SK-N-SH (cell line): ENCODE measurements around the gene ATRAID. TPM values are rescaled to one million over a fixed set of nuclear protein-coding genes. Genes with fewer than 3 reads are reported as not detected.

Experiments
- CTCF ChIA-PET: fragments of 300-600, 350-600 bp; formaldehyde crosslinking; extraction: SDS; loops from one replicate; lab custom pipeline; 2021; lab: Yijun Ruan, JAX
- POLR2A ChIA-PET: fragments of 350-600 bp; sonication (Branson Sonifier 250); formaldehyde crosslinking; extraction: SDS; loops from one replicate; lab custom pipeline; 2020; ENCODE audit warnings: antibody characterized with exemption, inconsistent platforms; lab: Yijun Ruan, JAX
- DNase-seq: peaks from one replicate; pipeline ENCODE4 v3.0.0; 2012
- H2AFZ ChIP-seq: fragments of 200-600 bp; sonication (generic); 2 replicates; pipeline ENCODE4 v1.8.1; 2016; ENCODE audit warnings: antibody characterized with exemption, mild to moderate bottlenecking, low read depth
- H3F3A ChIP-seq: fragments of 200-600 bp; sonication (generic); replicated peaks from 2 replicates; pipeline ENCODE3; 2016; ENCODE audit warnings: antibody characterized with exemption, mild to moderate bottlenecking; ENCODE audit not compliant: insufficient read depth
- H3K27ac ChIP-seq, 2 experiments: fragments of 200-500 bp in 1 of 2; fragments of 200-600 bp in 1 of 2; sonication (Bioruptor generic) in 1 of 2; sonication (generic), shearing (Covaris generic) in 1 of 2; 2 replicates each; pipeline versions ENCODE4 v1.5.1 to v1.6.1; 2014 to 2016; ENCODE audit warnings: low read depth in 2 of 2, inconsistent platforms in 1 of 2, low read length in 1 of 2, mild to moderate bottlenecking in 1 of 2, mixed read lengths in 1 of 2
- H3K27me3 ChIP-seq: fragments of 200-600 bp; sonication (generic), shearing (Covaris generic); 2 replicates; pipeline ENCODE4 v1.6.1; 2016; ENCODE audit warnings: mixed run types; ENCODE audit not compliant: insufficient read depth
- H3K36me3 ChIP-seq, 2 experiments: fragments of 200-500 bp in 1 of 2; fragments of 200-600 bp in 1 of 2; sonication (Bioruptor generic) in 1 of 2; sonication (generic) in 1 of 2; replicated peaks in 1 of 2; 2 replicates each; pipeline versions ENCODE3 to v1.5.1; 2014 to 2016; ENCODE audit warnings: low read length in 1 of 2, mild to moderate bottlenecking in 1 of 2; ENCODE audit not compliant: insufficient read depth in 2 of 2, control insufficient read depth in 1 of 2
- H3K4me1 ChIP-seq, 2 experiments: fragments of 200-500 bp in 1 of 2; fragments of 200-600 bp in 1 of 2; sonication (Bioruptor generic) in 1 of 2; sonication (generic), shearing (Covaris generic) in 1 of 2; 2 replicates each; pipeline versions ENCODE4 v1.5.1 to v1.6.1; 2014 to 2016; ENCODE audit warnings: low read depth in 1 of 2, low read length in 1 of 2, mixed run types in 1 of 2; ENCODE audit not compliant: insufficient read depth in 2 of 2, control insufficient read depth in 1 of 2
- H3K4me2 ChIP-seq: fragments of 200-600 bp; sonication (generic), shearing (Covaris generic); 2 replicates; pipeline ENCODE4 v1.6.1; 2017; ENCODE audit warnings: mixed run types
- H3K4me3 ChIP-seq, 2 experiments: fragments of 200-500 bp in 1 of 2; fragments of 200-600 bp in 1 of 2; sonication (Bioruptor generic) in 1 of 2; sonication (generic), shearing (Covaris generic) in 1 of 2; 2 replicates each; pipeline versions ENCODE4 v1.5.1 to v1.8.1; 2014 to 2016; ENCODE audit warnings: low read depth in 2 of 2, inconsistent platforms in 1 of 2, low read length in 1 of 2, mild to moderate bottlenecking in 1 of 2, mixed read lengths in 1 of 2, moderate library complexity in 1 of 2
- H3K79me2 ChIP-seq: fragments of 200-600 bp; sonication (generic); 2 replicates; pipeline ENCODE4 v1.8.1; 2017; ENCODE audit warnings: mild to moderate bottlenecking; ENCODE audit not compliant: insufficient read depth
- H3K9ac ChIP-seq: fragments of 200-600 bp; sonication (generic); 2 replicates; pipeline ENCODE4 v1.6.1; 2017; ENCODE audit warnings: mixed run types
- H3K9me2 ChIP-seq: fragments of 200-600 bp; sonication (generic); 2 replicates; pipeline ENCODE4 v1.6.1; 2017; ENCODE audit warnings: mixed run types
- H3K9me3 ChIP-seq: fragments of 200-600 bp; sonication (generic); 2 replicates; pipeline ENCODE4 v1.6.1; 2017; ENCODE audit warnings: mixed run types, mild to moderate bottlenecking, moderate library complexity
- H4K20me1 ChIP-seq: fragments of 200-600 bp; sonication (generic); 2 replicates; pipeline ENCODE4 v1.6.1; 2017; ENCODE audit warnings: mild to moderate bottlenecking, mixed run types; ENCODE audit not compliant: insufficient read depth
- EZH2phosphoT487 ChIP-seq: fragments of 200-600 bp; sonication (generic); IDR thresholded peaks from 2 replicates; pipeline ENCODE4 v1.6.1; 2017; ENCODE audit warnings: low read depth, mixed run types, mild to moderate bottlenecking, antibody characterized with exemption, moderate library complexity, borderline replicate concordance
- FOXJ3 ChIP-seq: sonication (generic); formaldehyde crosslinking; IDR thresholded peaks from 2 replicates; pipeline ENCODE4 v1.5.1; 2020; ENCODE audit warnings: mild to moderate bottlenecking, missing genetic modification reagents
- FOXM1 ChIP-seq: IDR thresholded peaks from 2 replicates; pipeline ENCODE4 v1.4.0; 2012; ENCODE audit warnings: low read depth, mild to moderate bottlenecking
- JUND ChIP-seq: IDR thresholded peaks from 2 replicates; pipeline ENCODE4 v1.4.0; 2012
- MAX ChIP-seq: IDR thresholded peaks from 2 replicates; pipeline ENCODE4 v1.4.0; 2012; ENCODE audit warnings: low read depth
- MEF2A ChIP-seq: IDR thresholded peaks from 2 replicates; pipeline ENCODE4 v1.4.0; 2012; ENCODE audit warnings: low read depth, borderline replicate concordance
- MXI1 ChIP-seq: IDR thresholded peaks from 2 replicates; pipeline ENCODE4 v1.6.1; 2012; ENCODE audit warnings: mild to moderate bottlenecking, low read depth, low read length, improper control_type of control experiment
- NRF1 ChIP-seq: IDR thresholded peaks from 2 replicates; pipeline ENCODE4 v1.6.1; 2012; ENCODE audit warnings: low read depth, mild to moderate bottlenecking, low read length
- POLR2AphosphoS5 ChIP-seq: IDR thresholded peaks from 2 replicates; pipeline ENCODE4 v1.6.1; 2012; ENCODE audit warnings: low read depth, low read length
- RCOR1 ChIP-seq: fragments of 150-350 bp; IDR thresholded peaks from 2 replicates; pipeline ENCODE4 v1.6.1; 2017; ENCODE audit warnings: antibody characterized with exemption, low read length
- RFX5 ChIP-seq: IDR thresholded peaks from 2 replicates; pipeline ENCODE4 v1.6.1; 2012; ENCODE audit warnings: mild to moderate bottlenecking, improper control_type of control experiment, low read length
- SIN3A ChIP-seq: IDR thresholded peaks from 2 replicates; pipeline ENCODE4 v1.6.1; 2012; ENCODE audit warnings: low read depth, mild to moderate bottlenecking, low read length, moderate library complexity, borderline replicate concordance
- SMC3 ChIP-seq: IDR thresholded peaks from 2 replicates; pipeline ENCODE4 v1.6.1; 2012; ENCODE audit warnings: low read depth, low read length, improper control_type of control experiment
- TAF1 ChIP-seq: IDR thresholded peaks from 2 replicates; pipeline ENCODE4 v1.6.1; 2012; ENCODE audit warnings: low read depth, mild to moderate bottlenecking, low read length, moderate library complexity, borderline replicate concordance
- TEAD4 ChIP-seq: IDR thresholded peaks from 2 replicates; pipeline ENCODE4 v1.4.0; 2012; ENCODE audit warnings: mild to moderate bottlenecking, borderline replicate concordance; ENCODE audit not compliant: insufficient read depth
- polyA plus RNA-seq, 3 experiments: library from polyadenylated mRNA; depleted of rRNA; stranded (reverse); fragments of >200 nt; gene quantifications; 2 replicates each; pipeline ENCODE4 v1.2.3, GENCODE V29; 2012
- TF ChIP-seq, protein P1 (sequence below): fragments of 200-600 bp; sonication (generic); IDR thresholded peaks from 2 replicates; pipeline ENCODE4 v1.6.1; 2017; ENCODE audit warnings: antibody characterized with exemption, mild to moderate bottlenecking, moderate library complexity

Gene ATRAID
- polyA plus RNA-seq, 1 of the 3 experiments (the other 2 are of a cell fraction): 289 TPM

DNA sequence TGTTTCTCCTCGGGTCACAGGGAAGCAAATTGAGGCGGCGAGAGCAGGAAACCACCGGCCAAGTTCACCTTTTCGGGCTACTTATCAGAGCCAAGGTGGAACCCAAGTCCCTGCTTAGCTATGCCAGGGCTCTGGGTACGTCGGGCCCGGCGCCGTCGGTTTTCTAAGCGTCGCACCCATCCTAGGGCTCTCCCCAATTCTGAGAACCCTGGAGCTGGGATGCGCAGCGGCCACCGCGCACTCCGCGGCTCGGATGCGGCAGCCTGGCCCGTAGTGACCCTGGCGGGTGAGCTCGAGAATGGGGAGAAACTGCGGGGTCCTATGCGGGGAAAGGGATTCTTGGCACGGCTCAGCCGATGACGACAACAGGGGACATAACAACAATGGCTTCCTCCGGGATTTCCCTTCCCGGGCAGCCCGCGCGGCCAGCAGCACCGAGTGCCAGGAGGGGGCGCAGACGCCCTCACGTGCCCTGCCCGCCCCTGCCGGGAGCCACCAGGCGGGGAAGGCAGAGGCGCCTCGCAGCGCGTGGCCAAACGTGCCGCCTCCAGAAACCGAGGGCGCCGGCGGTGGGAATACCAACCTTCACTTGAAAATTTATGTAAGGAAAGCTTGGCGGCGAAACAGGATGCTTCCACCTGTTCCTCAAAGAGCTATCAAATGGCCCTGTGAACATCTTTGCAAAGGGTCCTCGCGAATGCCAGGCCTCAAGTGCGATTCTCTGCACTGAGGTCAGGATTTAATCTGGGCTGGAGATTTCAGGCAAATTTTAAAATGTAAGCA is 53.1 kb downstream of the ATRAID start (continued):
- peak; percentile 95 for TF ChIP-seq MAX
- no peak for TF ChIP-seq FOXM1
- TF ChIP-seq FOXJ3 (CRISPR knock-in tag): peak; percentile 66; the same call in 1 of the 2 replicates
- no peak for TF ChIP-seq RCOR1
- TF ChIP-seq SMC3: peak; percentile 75
- TF ChIP-seq EZH2phosphoT487: 0 out of 2 replicates have a peak, but pooled peaks have one; percentile 20
- TF ChIP-seq NRF1: peak; percentile 4; the same call in 1 of the 2 replicates
- 0 out of 2 replicates have a peak, but pooled peaks have one; percentile 13 for TF ChIP-seq TEAD4
- TF ChIP-seq MEF2A: no peak
- no peak for TF ChIP-seq RFX5
- 0 out of 2 replicates have a peak, but pooled peaks have one; percentile 13 for TF ChIP-seq TAF1
- TF ChIP-seq POLR2AphosphoS5: no peak
- no peak for TF ChIP-seq JUND
- peak; percentile 89 for TF ChIP-seq MXI1

- Histone ChIP-seq H3F3A (peaks cover 6% of the 10 kb centered on the region), H3K9ac (no peak overlapping the region), H3K27me3 (peaks cover 88% of the 10 kb centered on the region), H2AFZ (no peak overlapping the region), H3K79me2 (no peaks in the 10 kb centered on the region), H3K4me3 (no peak overlapping the region; a peak in 1 of 4 replicates), H4K20me1 (no peaks in the 10 kb centered on the region), H3K9me2 (no peaks in the 10 kb centered on the region), H3K9me3 (no peaks in the 10 kb centered on the region), H3K27ac (no peak overlapping the region), H3K4me1 (peaks cover 6 to 28% of the 10 kb centered on the region in 2 experiments; a peak in 1 of 4 replicates), H3K4me2 (no peak overlapping the region), H3K36me3 (no peaks in the 10 kb centered on the region)
- ChIA-PET POLR2A (interaction anchor here (0.6 to 2.0 kb wide), 2 partner anchors 15 to 24 kb away, joined by 3 to 7 read pairs; no protein-coding TSS in a partner anchor), CTCF (interaction anchor here (0.6 to 14.1 kb wide), 51 partner anchors 8 to 548 kb away, joined by 3 to 392 read pairs (median 5); partner anchors contain the start of genes ABHD1, ATRAID, DNAJC5G and GTF3C2)
- no peak for DNase-seq
- TF ChIP-seq SIN3A: no peak
- TF ChIP-seq, protein P1, sequence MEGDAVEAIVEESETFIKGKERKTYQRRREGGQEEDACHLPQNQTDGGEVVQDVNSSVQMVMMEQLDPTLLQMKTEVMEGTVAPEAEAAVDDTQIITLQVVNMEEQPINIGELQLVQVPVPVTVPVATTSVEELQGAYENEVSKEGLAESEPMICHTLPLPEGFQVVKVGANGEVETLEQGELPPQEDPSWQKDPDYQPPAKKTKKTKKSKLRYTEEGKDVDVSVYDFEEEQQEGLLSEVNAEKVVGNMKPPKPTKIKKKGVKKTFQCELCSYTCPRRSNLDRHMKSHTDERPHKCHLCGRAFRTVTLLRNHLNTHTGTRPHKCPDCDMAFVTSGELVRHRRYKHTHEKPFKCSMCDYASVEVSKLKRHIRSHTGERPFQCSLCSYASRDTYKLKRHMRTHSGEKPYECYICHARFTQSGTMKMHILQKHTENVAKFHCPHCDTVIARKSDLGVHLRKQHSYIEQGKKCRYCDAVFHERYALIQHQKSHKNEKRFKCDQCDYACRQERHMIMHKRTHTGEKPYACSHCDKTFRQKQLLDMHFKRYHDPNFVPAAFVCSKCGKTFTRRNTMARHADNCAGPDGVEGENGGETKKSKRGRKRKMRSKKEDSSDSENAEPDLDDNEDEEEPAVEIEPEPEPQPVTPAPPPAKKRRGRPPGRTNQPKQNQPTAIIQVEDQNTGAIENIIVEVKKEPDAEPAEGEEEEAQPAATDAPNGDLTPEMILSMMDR: no peak
- TF ChIP-seq NRF1: no peak
- TF ChIP-seq MEF2A: no peak
- no peak for TF ChIP-seq JUND
Observed at GRCh38 chr2:27265536-27265870, 53.7 kb downstream of the ATRAID start.

Other genes with a start within 250 kb of the ATRAID start
- 20.2 and 24.4 TPM in 2 replicates for gene MAPRE3, start 241.4 kb upstream of the ATRAID start, polyA plus RNA-seq (2012; rRNA removed)
- 69.4 and 80.2 TPM in 2 replicates for gene TMEM214, start 179.1 kb upstream of the ATRAID start, polyA plus RNA-seq (2012; rRNA removed)
- gene AGBL5, start 160.4 kb upstream of the ATRAID start, polyA plus RNA-seq (2012; rRNA removed): 45.5 and 47.8 TPM in 2 replicates
- gene OST4, start 140.4 kb upstream of the ATRAID start, polyA plus RNA-seq (2012; rRNA removed): 876 and 1,851 TPM in 2 replicates
- 184 and 286 TPM in 2 replicates for gene EMILIN1, start 133.4 kb upstream of the ATRAID start, polyA plus RNA-seq (2012; rRNA removed)
- gene KHK, start 125.3 kb upstream of the ATRAID start, polyA plus RNA-seq (2012; rRNA removed): 6.5 and 10.3 TPM in 2 replicates
- gene CGREF1, start 92.9 kb upstream of the ATRAID start, polyA plus RNA-seq (2012; rRNA removed): 17.1 and 18.3 TPM in 2 replicates
- gene ABHD1, start 88.2 kb upstream of the ATRAID start, polyA plus RNA-seq (2012; rRNA removed): 3.3 and 4.1 TPM in 2 replicates
- 47.9 and 51.3 TPM in 2 replicates for gene PREB, start 77.4 kb upstream of the ATRAID start, polyA plus RNA-seq (2012; rRNA removed)
- not detected in 2 replicates for gene PRR30, start 72.6 kb upstream of the ATRAID start, polyA plus RNA-seq (2012; rRNA removed)
- not detected in 2 replicates for gene TCF23, start 63.0 kb upstream of the ATRAID start, polyA plus RNA-seq (2012; rRNA removed)
- 75.7 and 85.0 TPM in 2 replicates for gene SLC5A6, start 227 bp downstream of the ATRAID start, polyA plus RNA-seq (2012; rRNA removed)
- 29.3 and 47.6 TPM in 2 replicates for gene CAD, start 5.3 kb downstream of the ATRAID start, polyA plus RNA-seq (2012; rRNA removed)
- gene SLC30A3, start 51.0 kb downstream of the ATRAID start, polyA plus RNA-seq (2012; rRNA removed): 0.68 and 1.1 TPM in 2 replicates
- gene DNAJC5G, start 63.4 kb downstream of the ATRAID start, polyA plus RNA-seq (2012; rRNA removed): 0.18 TPM in 1 of 2 replicates, not detected in the other
- 0.28 and 0.36 TPM in 2 replicates for gene TRIM54, start 70.4 kb downstream of the ATRAID start, polyA plus RNA-seq (2012; rRNA removed)
- gene UCN, start 96.4 kb downstream of the ATRAID start, polyA plus RNA-seq (2012; rRNA removed): 2.8 and 2.9 TPM in 2 replicates
- 255 and 265 TPM in 2 replicates for gene MPV17, start 111.1 kb downstream of the ATRAID start, polyA plus RNA-seq (2012; rRNA removed)
- 65.8 and 76.0 TPM in 2 replicates for gene GTF3C2, start 144.7 kb downstream of the ATRAID start, polyA plus RNA-seq (2012; rRNA removed)
- 51.7 and 56.0 TPM in 2 replicates for gene EIF2B4, start 158.3 kb downstream of the ATRAID start, polyA plus RNA-seq (2012; rRNA removed)
- 128 and 145 TPM in 2 replicates for gene SNX17, start 158.6 kb downstream of the ATRAID start, polyA plus RNA-seq (2012; rRNA removed)
- gene ZNF513, start 168.7 kb downstream of the ATRAID start, polyA plus RNA-seq (2012; rRNA removed): 53.8 and 63.7 TPM in 2 replicates
- 99.7 and 113 TPM in 2 replicates for gene PPM1G, start 197.6 kb downstream of the ATRAID start, polyA plus RNA-seq (2012; rRNA removed)
- gene NRBP1, start 216.6 kb downstream of the ATRAID start, polyA plus RNA-seq (2012; rRNA removed): 182 and 227 TPM in 2 replicates
- gene KRTCAP3, start 230.3 kb downstream of the ATRAID start, polyA plus RNA-seq (2012; rRNA removed): 3.6 and 4.1 TPM in 2 replicates